Measurements from ENCODE around the gene CPEB3. TPM values are rescaled to one million over a fixed set of nuclear protein-coding genes. Genes with fewer than 3 reads are reported as not detected.

CPEB3 gene
- total RNA-seq, 4 donors from 2014 or later, result 9.9 to 15.2 (median 11.4) TPM

- Histone ChIP-seq H3K4me3 (no peak overlapping the region), H3K36me3 (no peaks in the 10 kb centered on the region), H3K4me1 (no peaks in the 10 kb centered on the region), H3K9me3 (no peaks in the 10 kb centered on the region), H3K27ac (no peak overlapping the region), H3K27me3 (no peaks in the 10 kb centered on the region)
- DNase-seq, result no peak
- TF ChIP-seq CTCF (IDR thresholded peaks at IDR 0.05), result no peak
- TF ChIP-seq POLR2A (IDR thresholded peaks at IDR 0.05), result no peak
Measured at GRCh38 chr10:92264249-92264648, 26.6 kb downstream of the CPEB3 start.

GRCh38 chr10:92263396-92263795 lies 27.5 kb downstream of the CPEB3 start:
- Histone ChIP-seq H3K36me3 (no peaks in the 10 kb centered on the region), H3K4me3 (no peak overlapping the region), H3K9me3 (no peaks in the 10 kb centered on the region), H3K27me3 (no peaks in the 10 kb centered on the region), H3K4me1 (no peaks in the 10 kb centered on the region), H3K27ac (no peak overlapping the region)
- DNase-seq, result no peak
- TF ChIP-seq POLR2A (IDR thresholded peaks at IDR 0.05) (no peak), CTCF (IDR thresholded peaks at IDR 0.05) (no peak)

DNA sequence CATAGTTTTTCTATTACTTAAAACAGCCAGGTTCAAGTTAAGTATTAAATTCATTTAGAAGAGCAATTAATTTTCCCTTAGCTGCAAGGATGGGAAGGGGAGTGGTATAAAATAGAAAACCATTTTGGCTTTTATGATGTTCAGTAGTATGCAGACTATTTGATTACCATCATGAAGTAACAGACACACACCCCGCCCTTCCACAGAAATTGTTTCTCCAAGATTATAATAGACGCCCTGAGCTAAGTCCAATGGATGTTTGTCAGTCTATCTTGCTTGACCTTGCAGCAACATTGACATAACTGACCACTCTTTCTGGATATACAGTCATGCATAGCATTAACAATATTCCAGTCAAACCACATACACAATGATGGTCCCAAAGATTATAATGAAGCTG lies 42.3 kb downstream of the CPEB3 start:
- no peaks in the 10 kb centered on the region for H3K9me3 ChIP-seq
- TF ChIP-seq CTCF (IDR thresholded peaks at IDR 0.05), result no peak
- TF ChIP-seq POLR2A (IDR thresholded peaks at IDR 0.05), result no peak
- H3K27me3 ChIP-seq, result no peaks in the 10 kb centered on the region
- H3K27ac ChIP-seq, result no peak overlapping the region
- DNase-seq, result no peak
- H3K36me3 ChIP-seq, result no peaks in the 10 kb centered on the region
- no peaks in the 10 kb centered on the region for H3K4me1 ChIP-seq
- H3K4me3 ChIP-seq, result no peak overlapping the region

GRCh38 chr10:92244796-92245195 lies 46.1 kb downstream of the CPEB3 start:
- Histone ChIP-seq H3K36me3 (no peaks in the 10 kb centered on the region), H3K4me1 (peaks cover 0 to 13% (median 1%) of the 10 kb centered on the region in 4 donors), H3K27me3 (no peaks in the 10 kb centered on the region), H3K27ac (no peak overlapping the region), H3K4me3 (no peak overlapping the region), H3K9me3 (no peaks in the 10 kb centered on the region)
- DNase-seq, result no peak
- no peak for TF ChIP-seq CTCF (IDR thresholded peaks at IDR 0.05)
- no peak for TF ChIP-seq POLR2A (IDR thresholded peaks at IDR 0.05)

GRCh38 chr10:92242910-92243671 lies 47.8 kb downstream of the CPEB3 start:
- Histone ChIP-seq H3K36me3 (no peaks in the 10 kb centered on the region), H3K27ac (peak overlapping the region in 2 of 4 donors; percentile 28 to 46), H3K27me3 (no peaks in the 10 kb centered on the region), H3K4me1 (peaks cover 0 to 13% (median 4%) of the 10 kb centered on the region in 4 donors), H3K4me3 (peak overlapping the region in 2 of 4 donors; percentile 37 to 45), H3K9me3 (no peaks in the 10 kb centered on the region)
- DNase-seq, result peak; percentile 52 to 84 (median 64)
- TF ChIP-seq POLR2A (IDR thresholded peaks at IDR 0.05) (no peak), CTCF (IDR thresholded peaks at IDR 0.05) (peak in 2 of 6 experiments; percentile 6 to 16)
